IMR-90 (cell line): ENCODE results near the gene INMT. TPM values are rescaled to one million over a fixed set of nuclear protein-coding genes. Genes with fewer than 3 reads are reported as not detected.

ENCODE experiments used
- ATAC-seq: fragments of 200-7000 bp; cut with Tn5 transposase; 2 replicates; pipeline ENCODE4 v1.9.1; 2020; ENCODE audit warnings: low read depth, mild to moderate bottlenecking, moderate library complexity
- BruUV-seq: library from RNA; stranded (reverse); fragments of 400-500 nt; replicated peaks from 2 replicates; lab custom pipeline; 2021; lab: Mats Ljungman, UMichigan
- CTCF ChIA-PET: fragments of 300-600 bp; formaldehyde crosslinking; extraction: SDS; loops from one replicate; lab custom pipeline; 2021; ENCODE audit warnings: antibody characterized with exemption; lab: Yijun Ruan, JAX
- POLR2A ChIA-PET: fragments of 300-600 bp; sonication (Branson Sonifier 250); formaldehyde crosslinking; loops from one replicate; lab custom pipeline; 2022; ENCODE audit warnings: antibody characterized with exemption; ENCODE audit not compliant: unreplicated experiment; lab: Charles Lee
- DNase-seq: peaks from one replicate; pipeline ENCODE4 v3.0.0; 2013
- H2AFZ ChIP-seq: replicated peaks from 2 replicates; pipeline ENCODE3; 2013; ENCODE audit warnings: low read length, mild to moderate bottlenecking; ENCODE audit not compliant: poor library complexity
- H2AK5ac ChIP-seq: 2 replicates; pipeline ENCODE4 v1.6.1; 2013; ENCODE audit warnings: low read depth, low read length, inconsistent platforms
- H2AK9ac ChIP-seq: replicated peaks from 2 replicates; pipeline ENCODE3; 2013; ENCODE audit warnings: mild to moderate bottlenecking, low read depth, low read length, moderate library complexity; ENCODE audit not compliant: poor library complexity
- H2BK120ac ChIP-seq: 2 replicates; pipeline ENCODE4 v1.6.1; 2013; ENCODE audit warnings: low read depth, low read length, inconsistent platforms
- H2BK15ac ChIP-seq: 3 replicates; pipeline ENCODE4 v1.6.1; 2013; ENCODE audit warnings: low read depth, low read length, inconsistent platforms
- H2BK20ac ChIP-seq: 2 replicates; pipeline ENCODE4 v1.6.1; 2013; ENCODE audit warnings: low read depth, mild to moderate bottlenecking, inconsistent platforms, low read length, moderate library complexity
- H2BK5ac ChIP-seq: 2 replicates; pipeline ENCODE4 v1.6.1; 2013; ENCODE audit warnings: mild to moderate bottlenecking, low read depth, low read length, inconsistent platforms; ENCODE audit not compliant: poor library complexity, severe bottlenecking
- H3K14ac ChIP-seq: replicated peaks from 2 replicates; pipeline ENCODE4 v1.6.1; 2013; ENCODE audit warnings: low read depth, low read length, inconsistent platforms
- H3K18ac ChIP-seq: 2 replicates; pipeline ENCODE4 v1.6.1; 2013; ENCODE audit warnings: low read depth, low read length, control low read depth
- H3K23ac ChIP-seq: 2 replicates; pipeline ENCODE4 v1.6.1; 2013; ENCODE audit warnings: low read depth, low read length, inconsistent platforms
- H3K27ac ChIP-seq: 2 replicates; pipeline ENCODE4 v1.5.1; 2013; ENCODE audit warnings: mild to moderate bottlenecking, control low read depth, low read length; ENCODE audit not compliant: insufficient read depth
- H3K27me3 ChIP-seq: 2 replicates; pipeline ENCODE4 v1.6.1; 2013; ENCODE audit warnings: low read length; ENCODE audit not compliant: control insufficient read depth, insufficient read depth
- H3K36me3 ChIP-seq: 2 replicates; pipeline ENCODE4 v1.6.1; 2013; ENCODE audit warnings: low read length, mixed read lengths; ENCODE audit not compliant: control insufficient read depth, insufficient read depth
- H3K4ac ChIP-seq: 2 replicates; pipeline ENCODE4 v1.6.1; 2013; ENCODE audit warnings: low read depth, low read length, inconsistent platforms
- H3K4me1 ChIP-seq: 2 replicates; pipeline ENCODE4 v1.6.1; 2013; ENCODE audit warnings: low read length, mixed read lengths; ENCODE audit not compliant: control insufficient read depth, insufficient read depth
- H3K4me2 ChIP-seq: 2 replicates; pipeline ENCODE4 v1.6.1; 2013; ENCODE audit warnings: low read depth, mild to moderate bottlenecking, control low read depth, low read length, moderate library complexity
- H3K4me3 ChIP-seq: 2 replicates; pipeline ENCODE4 v1.5.1; 2013; ENCODE audit warnings: low read depth, mild to moderate bottlenecking, control low read depth, low read length, moderate library complexity; ENCODE audit not compliant: insufficient read depth
- H3K56ac ChIP-seq: 2 replicates; pipeline ENCODE4 v1.6.1; 2013; ENCODE audit warnings: low read length, inconsistent platforms; ENCODE audit not compliant: insufficient read depth; ENCODE audit errors: extremely low read depth
- H3K79me1 ChIP-seq, 2 experiments: 2 replicates each; pipeline ENCODE4 v1.6.1; 2013; ENCODE audit warnings: low read length in 2 of 2, inconsistent platforms in 1 of 2, low read depth in 1 of 2
- H3K9ac ChIP-seq: 2 replicates; pipeline ENCODE4 v1.6.1; 2013; ENCODE audit warnings: low read depth, low read length, control low read depth
- H3K9me1 ChIP-seq: 2 replicates; pipeline ENCODE4 v1.6.1; 2013; ENCODE audit warnings: low read length, inconsistent platforms; ENCODE audit not compliant: insufficient read depth
- H3K9me3 ChIP-seq: 2 replicates; pipeline ENCODE4 v1.6.1; 2013; ENCODE audit warnings: low read length; ENCODE audit not compliant: control insufficient read depth, insufficient read depth
- H4K20me1 ChIP-seq: 2 replicates; pipeline ENCODE4 v1.6.1; 2013; ENCODE audit warnings: low read length, inconsistent platforms; ENCODE audit not compliant: insufficient read depth
- H4K5ac ChIP-seq: 2 replicates; pipeline ENCODE4 v1.6.1; 2013; ENCODE audit warnings: mild to moderate bottlenecking, low read depth, low read length, control low read depth
- H4K8ac ChIP-seq, 2 experiments: 2 replicates each; pipeline ENCODE4 v1.6.1; 2013; ENCODE audit warnings: low read depth in 2 of 2, low read length in 2 of 2, control low read depth in 1 of 2, inconsistent platforms in 1 of 2
- H4K91ac ChIP-seq: 2 replicates; pipeline ENCODE4 v1.6.1; 2013; ENCODE audit warnings: low read depth, low read length, inconsistent platforms; ENCODE audit not compliant: insufficient read depth
- CEBPB ChIP-seq: IDR thresholded peaks from 2 replicates; pipeline ENCODE4 v1.6.1; 2012; ENCODE audit warnings: low read depth, low read length, improper control_type of control experiment
- CHD1 ChIP-seq: IDR thresholded peaks from 2 replicates; pipeline ENCODE4 v1.6.1; 2012; ENCODE audit warnings: low read depth, low read length, improper control_type of control experiment
- ELK1 ChIP-seq: fragments of 150-350 bp; IDR thresholded peaks from 2 replicates; pipeline ENCODE4 v1.6.1; 2016; ENCODE audit warnings: low read depth, mild to moderate bottlenecking, low read length, moderate library complexity, borderline replicate concordance
- FOS ChIP-seq: fragments of 150-350 bp; IDR thresholded peaks from 2 replicates; pipeline ENCODE4 v1.6.1; 2016; ENCODE audit warnings: low read depth, low read length
- MAFK ChIP-seq: IDR thresholded peaks from 2 replicates; pipeline ENCODE4 v1.6.1; 2012; ENCODE audit warnings: low read depth, low read length, improper control_type of control experiment
- MAZ ChIP-seq: IDR thresholded peaks from 2 replicates; pipeline ENCODE4 v1.6.1; 2012; ENCODE audit warnings: low read depth, mild to moderate bottlenecking, low read length, improper control_type of control experiment, moderate library complexity, borderline replicate concordance
- MXI1 ChIP-seq: IDR thresholded peaks from 2 replicates; pipeline ENCODE4 v1.6.1; 2012; ENCODE audit warnings: low read depth, mild to moderate bottlenecking, low read length, moderate library complexity, borderline replicate concordance
- NFE2L2 ChIP-seq: fragments of 150-350 bp; IDR thresholded peaks from 2 replicates; pipeline ENCODE4 v1.6.1; 2016; ENCODE audit warnings: low read depth, mild to moderate bottlenecking, low read length
- POLR2A ChIP-seq: IDR thresholded peaks from 2 replicates; pipeline ENCODE4 v1.6.1; 2012; ENCODE audit warnings: mild to moderate bottlenecking, low read depth, low read length
- RAD21 ChIP-seq: IDR thresholded peaks from 2 replicates; pipeline ENCODE4 v1.6.1; 2012; ENCODE audit warnings: low read length, improper control_type of control experiment
- RFX5 ChIP-seq: IDR thresholded peaks from 2 replicates; pipeline ENCODE4 v1.8.0; 2012; ENCODE audit warnings: low read depth, mild to moderate bottlenecking, low read length, moderate library complexity
- SMC3 ChIP-seq: fragments of 150-350 bp; IDR thresholded peaks from 2 replicates; pipeline ENCODE4 v1.6.1; 2016; ENCODE audit warnings: low read depth, mild to moderate bottlenecking, antibody characterized with exemption, low read length, moderate library complexity
- WGBS, 2 experiments: methylation state at CpG; one replicate each; pipeline versions ENCODE4 v1.1.5 to v1.1.7; 2013; ENCODE audit warnings: missing lambda C conversion rate in 2 of 2; ENCODE audit not compliant: insufficient read length in 1 of 2; ENCODE audit errors: extremely low coverage in 2 of 2; 5-methylcytosine and 5-hydroxymethylcytosine counted together
- dilution Hi-C: fragments of 300-500 bp; cut with HindIII; formaldehyde crosslinking; loops from one replicate; pipeline ENCODE4 v1.14.3; 2018; ENCODE audit warnings: low sequenced_read_pairs; ENCODE audit not compliant: unreplicated experiment
- in situ Hi-C: fragments of 300-500 bp; cut with MboI; formaldehyde crosslinking; loops from 3 replicates; pipeline ENCODE4 v1.14.3; 2019; ENCODE audit warnings: low sequenced_read_pairs, inconsistent platforms, mixed read lengths
- intact Hi-C: fragments of 100-400 bp; cut with micrococcal nuclease; formaldehyde crosslinking; loops from 2 replicates; pipeline ENCODE4 v1.10.0; 2022
- polyA plus RNA-seq, 3 experiments: library from polyadenylated mRNA; depleted of rRNA; stranded (reverse); fragments of >200 nt; gene quantifications; 2 replicates each; pipeline ENCODE4 v1.2.3, GENCODE V29; 2012; ENCODE audit warnings: low replicate concordance in 1 of 3
- total RNA-seq: library from RNA; depleted of rRNA; stranded (reverse); fragments of >200 nt; gene quantifications from 2 replicates; pipeline ENCODE4 v1.2.3, GENCODE V29; 2012

Gene INMT
- total and polyA plus RNA-seq, 2 of the 4 experiments (the other 2 are of a cell fraction) = 0.39 to 2.2 TPM

- Histone ChIP-seq H3K9ac (no peak overlapping the region), H4K5ac (no peak overlapping the region), H3K4me3 (no peak overlapping the region), H4K91ac (no peak overlapping the region), H2AK5ac (no peak overlapping the region), H3K18ac (no peak overlapping the region), H3K4me2 (no peak overlapping the region), H2BK20ac (no peak overlapping the region), H3K79me1 (no peaks in the 10 kb centered on the region), H3K23ac (no peak overlapping the region), H3K9me1 (no peaks in the 10 kb centered on the region), H3K56ac (no peak overlapping the region), H3K4me1 (no peaks in the 10 kb centered on the region), H2BK120ac (no peak overlapping the region), H4K20me1 (no peaks in the 10 kb centered on the region), H3K4ac (no peak overlapping the region), H2BK5ac (no peak overlapping the region), H2BK15ac (no peak overlapping the region), H3K27ac (no peak overlapping the region), H3K27me3 (peaks cover 35% of the 10 kb centered on the region), H3K36me3 (no peaks in the 10 kb centered on the region), H2AK9ac (no peak overlapping the region), H3K9me3 (peaks cover 8% of the 10 kb centered on the region), H2AFZ (no peak overlapping the region), H4K8ac (no peak overlapping the region), H3K14ac (no peak overlapping the region)
- WGBS, 2 experiments = no CpG with 5 or more reads among the region's 1 CpG
- no peak for ATAC-seq
- DNase-seq = no peak
- CTCF ChIA-PET = no interaction called here
- POLR2A ChIA-PET = no interaction called here
- TF ChIP-seq RFX5 (no peak), POLR2A (no peak), FOS (no peak), ELK1 (no peak), NFE2L2 (no peak), MXI1 (no peak), RAD21 (no peak), MAFK (no peak), MAZ (no peak), CHD1 (no peak), SMC3 (no peak), CEBPB (no peak)
- no TSS peak for BruUV-seq
- dilution Hi-C loops (no loop called here), in situ Hi-C loops (no loop called here), intact Hi-C loops (no loop called here)
Observed at GRCh38 chr7:30721211-30721610, 30.7 kb upstream of the INMT start.
